Chondrocyte (in vitro differentiated cells): ENCODE data around the gene SGCD. TPM values are rescaled to one million over a fixed set of nuclear protein-coding genes. Genes with fewer than 3 reads are reported as not detected.
"Not testable (repeated sequence)": the region's sequence is repeated elsewhere in the genome, so short reads cannot be mapped to it uniquely, and the experiment has no call there.

Experiments
- DNase-seq: peaks from one replicate; pipeline ENCODE4 v3.0.0; 2021; ENCODE audit warnings: mixed read lengths, low spot score
- H3K27ac Mint-ChIP-seq: one replicate; pipeline ENCODE4 v1.8.0; 2021; ENCODE audit warnings: mild to moderate bottlenecking, moderate library complexity, mixed read lengths; ENCODE audit not compliant: unreplicated experiment
- H3K27me3 Mint-ChIP-seq: 2 replicates; pipeline ENCODE4 v1.8.0; 2021; ENCODE audit warnings: low read depth, mixed read lengths
- H3K36me3 Mint-ChIP-seq: 2 replicates; pipeline ENCODE4 v1.8.0; 2021; ENCODE audit warnings: low read depth, mixed read lengths
- H3K4me1 Mint-ChIP-seq: 2 replicates; pipeline ENCODE4 v1.8.0; 2021; ENCODE audit warnings: low read depth, mild to moderate bottlenecking, mixed read lengths
- H3K4me3 Mint-ChIP-seq: one replicate; pipeline ENCODE4 v1.8.0; 2021; ENCODE audit warnings: mild to moderate bottlenecking, moderate library complexity, mixed read lengths; ENCODE audit not compliant: unreplicated experiment
- H3K9me3 Mint-ChIP-seq: 2 replicates; pipeline ENCODE4 v1.8.0; 2021; ENCODE audit warnings: low read depth, mixed read lengths
- total RNA-seq: library from RNA; stranded (reverse); gene quantifications from 3 replicates; pipeline ENCODE4 v1.2.1, GENCODE V29; 2021
- TF ChIP-seq, protein P1 (sequence below): fragments of 200-600 bp; sonication (generic); IDR thresholded peaks from 2 replicates; pipeline ENCODE4 v1.5.0; 2021; ENCODE audit warnings: antibody characterized with exemption, mild to moderate bottlenecking, moderate library complexity

Gene SGCD
- total RNA-seq, 1 donor from 2014 or later: 8.4 TPM

DNA sequence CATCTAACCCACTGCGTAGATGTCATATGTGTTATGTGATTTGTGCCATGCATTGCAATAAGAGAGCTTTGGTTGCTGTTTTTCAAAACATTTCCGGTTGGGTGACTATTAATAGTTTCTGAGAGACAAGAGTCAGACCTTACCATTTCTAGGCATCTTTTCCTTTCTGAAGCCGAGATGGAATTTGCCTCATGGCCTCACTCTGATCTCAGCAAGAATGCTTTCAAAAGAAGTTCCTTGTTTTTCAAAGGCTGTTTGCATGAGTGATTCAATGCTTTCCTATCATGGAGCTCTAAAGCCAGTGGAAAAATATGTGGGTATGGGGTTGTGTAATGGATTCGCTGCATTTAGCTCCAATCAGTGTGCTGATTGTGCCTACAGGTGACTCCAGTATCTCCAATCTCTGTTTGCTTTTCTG is 320.1 kb downstream of the SGCD start:
- TF ChIP-seq, protein P1, sequence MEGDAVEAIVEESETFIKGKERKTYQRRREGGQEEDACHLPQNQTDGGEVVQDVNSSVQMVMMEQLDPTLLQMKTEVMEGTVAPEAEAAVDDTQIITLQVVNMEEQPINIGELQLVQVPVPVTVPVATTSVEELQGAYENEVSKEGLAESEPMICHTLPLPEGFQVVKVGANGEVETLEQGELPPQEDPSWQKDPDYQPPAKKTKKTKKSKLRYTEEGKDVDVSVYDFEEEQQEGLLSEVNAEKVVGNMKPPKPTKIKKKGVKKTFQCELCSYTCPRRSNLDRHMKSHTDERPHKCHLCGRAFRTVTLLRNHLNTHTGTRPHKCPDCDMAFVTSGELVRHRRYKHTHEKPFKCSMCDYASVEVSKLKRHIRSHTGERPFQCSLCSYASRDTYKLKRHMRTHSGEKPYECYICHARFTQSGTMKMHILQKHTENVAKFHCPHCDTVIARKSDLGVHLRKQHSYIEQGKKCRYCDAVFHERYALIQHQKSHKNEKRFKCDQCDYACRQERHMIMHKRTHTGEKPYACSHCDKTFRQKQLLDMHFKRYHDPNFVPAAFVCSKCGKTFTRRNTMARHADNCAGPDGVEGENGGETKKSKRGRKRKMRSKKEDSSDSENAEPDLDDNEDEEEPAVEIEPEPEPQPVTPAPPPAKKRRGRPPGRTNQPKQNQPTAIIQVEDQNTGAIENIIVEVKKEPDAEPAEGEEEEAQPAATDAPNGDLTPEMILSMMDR: no peak
- Mint-ChIP-seq H3K4me1 (peaks cover 13% of the 10 kb centered on the region), H3K9me3 (peaks cover 5% of the 10 kb centered on the region), H3K36me3 (peaks cover 5% of the 10 kb centered on the region), H3K4me3 (no peak overlapping the region), H3K27me3 (no peaks in the 10 kb centered on the region), H3K27ac (no peak overlapping the region)
- no peak for DNase-seq

DNA sequence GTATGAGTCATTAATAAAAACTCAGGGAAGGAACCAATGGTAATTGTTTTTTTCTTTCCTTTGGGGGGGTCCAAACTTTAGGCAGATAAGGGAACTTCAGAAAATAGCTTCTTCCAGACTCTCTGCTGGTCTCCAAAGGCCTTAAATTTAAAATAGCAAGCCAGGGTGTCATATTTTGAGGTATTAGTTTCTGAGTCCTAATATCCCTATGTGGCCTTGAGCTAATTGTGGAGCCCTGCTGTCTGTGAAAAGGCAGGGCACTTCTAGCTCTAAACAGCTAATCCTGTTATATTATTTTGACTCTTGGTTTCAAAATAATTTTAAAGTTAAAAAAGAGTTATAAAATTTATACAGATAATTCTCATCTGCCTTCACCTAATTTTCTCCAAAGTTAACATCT is 327.5 kb downstream of the SGCD start:
- H3K27ac Mint-ChIP-seq: no peak overlapping the region
- DNase-seq: no peak
- H3K9me3 Mint-ChIP-seq: peaks cover 11% of the 10 kb centered on the region
- H3K36me3 Mint-ChIP-seq: peaks cover 2% of the 10 kb centered on the region
- H3K27me3 Mint-ChIP-seq: no peaks in the 10 kb centered on the region
- TF ChIP-seq, protein P1: no peak
- H3K4me1 Mint-ChIP-seq: no peaks in the 10 kb centered on the region
- no peak overlapping the region for H3K4me3 Mint-ChIP-seq

DNA sequence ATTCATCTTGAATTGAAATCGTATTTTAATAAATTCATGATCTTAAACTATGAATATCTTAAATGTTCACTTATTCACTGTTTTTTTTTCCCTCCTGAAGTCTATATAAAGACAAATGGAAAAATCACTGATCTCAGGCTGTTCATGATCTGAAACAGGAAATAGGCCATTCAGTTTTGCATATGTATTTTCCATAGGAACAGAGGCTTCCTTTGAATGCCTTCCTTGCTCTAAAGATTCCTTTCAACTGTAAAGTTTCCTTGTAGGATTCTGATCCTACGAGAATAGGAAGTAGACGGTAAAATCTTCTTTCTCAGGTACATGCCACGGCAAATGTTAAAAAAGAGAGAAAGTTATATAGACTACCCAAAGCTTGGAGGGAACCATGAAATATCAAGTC is 328.8 kb downstream of the SGCD start:
- H3K9me3 Mint-ChIP-seq: peaks cover 11% of the 10 kb centered on the region
- no peaks in the 10 kb centered on the region for H3K36me3 Mint-ChIP-seq
- TF ChIP-seq, protein P1: no peak
- H3K27ac Mint-ChIP-seq: no peak overlapping the region
- no peak for DNase-seq
- no peaks in the 10 kb centered on the region for H3K27me3 Mint-ChIP-seq
- H3K4me3 Mint-ChIP-seq: no peak overlapping the region
- no peaks in the 10 kb centered on the region for H3K4me1 Mint-ChIP-seq

DNA sequence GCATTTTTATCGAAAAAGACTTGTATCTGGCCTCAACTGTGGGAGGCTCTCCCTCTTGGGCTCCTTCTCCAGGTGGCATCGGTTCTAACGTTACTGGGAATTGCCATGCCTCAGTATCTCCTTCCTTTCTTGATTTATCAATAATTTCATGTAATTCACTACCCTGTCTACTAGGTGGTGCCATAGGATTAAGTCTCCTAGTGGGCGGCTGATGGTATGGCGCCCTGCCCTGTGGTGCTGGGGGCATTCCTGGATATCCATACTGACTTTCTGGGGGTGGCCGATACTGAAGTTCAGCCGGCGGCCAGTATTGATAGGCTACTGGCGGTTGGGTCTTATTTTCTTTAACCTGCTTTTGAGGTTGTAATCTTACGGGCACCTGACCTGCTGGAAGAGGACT is 337.9 kb downstream of the SGCD start:
- H3K4me1 Mint-ChIP-seq, H3K27ac Mint-ChIP-seq, DNase-seq, H3K36me3 Mint-ChIP-seq, H3K4me3 Mint-ChIP-seq, H3K27me3 Mint-ChIP-seq, H3K9me3 Mint-ChIP-seq: not testable (repeated sequence)
- TF ChIP-seq, protein P1: peak; percentile 8

DNA sequence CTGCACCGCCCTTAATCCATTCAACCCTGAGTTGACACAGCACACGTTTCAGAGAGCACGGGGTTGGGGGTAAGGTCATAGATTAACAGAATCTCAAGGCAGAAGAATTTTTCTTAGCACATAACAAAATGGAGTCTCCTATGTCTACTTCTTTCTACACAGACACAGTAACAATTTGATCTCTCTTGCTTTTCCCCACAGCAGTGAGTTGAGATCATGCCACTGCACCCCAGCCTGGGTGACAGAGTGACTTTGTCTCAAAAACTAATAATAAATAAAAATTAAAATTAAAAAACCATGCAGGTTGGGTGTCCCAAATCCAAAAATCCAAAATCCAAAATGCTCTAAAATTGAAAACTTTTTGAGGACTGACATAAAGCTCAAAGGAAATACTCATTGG is 339.7 kb downstream of the SGCD start:
- H3K9me3 Mint-ChIP-seq, H3K27ac Mint-ChIP-seq, H3K36me3 Mint-ChIP-seq, H3K27me3 Mint-ChIP-seq, H3K4me1 Mint-ChIP-seq, DNase-seq, H3K4me3 Mint-ChIP-seq: not testable (repeated sequence)

DNA sequence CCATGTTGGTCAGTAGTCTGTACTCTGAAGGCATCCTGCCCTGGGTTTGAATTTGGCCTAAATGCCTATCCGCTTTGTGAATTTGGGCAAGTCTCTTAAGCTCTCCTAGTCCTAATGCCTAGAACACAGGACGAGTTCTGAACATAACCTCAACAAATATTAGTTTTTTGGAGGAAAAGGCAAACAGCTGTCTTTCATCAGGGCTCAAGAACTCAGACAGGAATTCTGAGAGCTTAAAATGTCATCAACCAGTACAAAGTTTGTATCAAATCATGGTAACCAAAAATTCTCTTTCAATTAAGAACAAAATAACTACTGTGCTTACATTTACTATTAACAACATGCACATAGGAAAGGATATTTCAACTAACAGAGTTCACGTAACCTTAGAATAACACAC is 340.7 kb downstream of the SGCD start:
- Mint-ChIP-seq H3K36me3 (no peaks in the 10 kb centered on the region), H3K27ac (no peak overlapping the region), H3K4me3 (no peak overlapping the region), H3K9me3 (no peaks in the 10 kb centered on the region), H3K27me3 (no peaks in the 10 kb centered on the region), H3K4me1 (no peaks in the 10 kb centered on the region)
- TF ChIP-seq, protein P1: no peak
- DNase-seq: no peak
